GM18873 (cell line): ENCODE data around the gene AGAP5.
"Not testable (repeated sequence)": the region's sequence is repeated elsewhere in the genome, so short reads cannot be mapped to it uniquely, and the experiment has no call there.

Experiments used
- ATAC-seq: cut with Tn5 transposase; IDR thresholded peaks from one replicate; pipeline ENCODE4 v1.9.1; 2021; ENCODE audit warnings: mild to moderate bottlenecking, moderate library complexity, moderate number of reproducible peaks; ENCODE audit not compliant: unreplicated experiment, low FRiP score

AGAP5 gene

GRCh38 chr10:73662705-73663104 lies 35.2 kb downstream of the AGAP5 start:
- not testable (repeated sequence) for ATAC-seq

DNA sequence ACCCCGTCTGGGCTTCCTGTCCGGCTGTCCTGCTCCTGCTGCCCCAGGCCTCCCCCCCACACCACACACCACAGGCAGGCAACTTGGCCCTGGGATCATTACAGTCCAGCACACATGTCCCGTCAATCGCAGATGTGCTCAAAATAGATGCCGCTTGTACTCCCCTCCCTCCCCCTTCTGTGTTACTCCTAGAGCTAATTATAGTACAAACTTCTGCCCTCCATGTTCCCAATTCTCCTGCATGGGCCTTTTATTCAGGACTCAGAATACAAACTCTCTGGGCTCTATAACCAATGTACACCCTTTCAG lies 42.0 kb downstream of the AGAP5 start, which contains the start of gene SYNPO2L:
SYNPO2L (minus strand) TSS at position 40 of the 309 bp plus-strand sequence. CDS start 107 bp downstream, outside the sequence.
- no peak for ATAC-seq

GRCh38 chr10:73655257-73655989 lies 42.5 kb downstream of the AGAP5 start:
- ATAC-seq: no peak

DNA sequence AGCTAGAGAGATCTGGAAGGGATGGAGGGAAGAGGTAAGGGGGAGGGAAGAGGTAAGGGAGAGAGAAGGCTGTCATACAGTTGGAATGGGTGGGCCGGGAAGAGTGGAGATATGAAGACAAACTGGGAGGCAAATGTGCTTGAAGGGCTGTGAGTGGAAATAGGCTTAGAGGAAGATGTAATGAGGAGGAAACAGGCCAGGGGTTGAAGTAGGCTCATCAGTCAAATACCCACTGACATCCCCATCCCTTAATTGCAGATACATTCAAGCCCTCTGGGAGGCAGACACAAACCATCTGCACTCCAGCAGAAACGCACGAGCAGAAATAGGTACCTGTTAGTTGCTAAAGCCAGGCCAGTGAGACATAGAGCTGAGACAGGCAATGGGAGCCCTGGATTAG lies 44.2 kb downstream of the AGAP5 start:
- ATAC-seq: no peak

DNA sequence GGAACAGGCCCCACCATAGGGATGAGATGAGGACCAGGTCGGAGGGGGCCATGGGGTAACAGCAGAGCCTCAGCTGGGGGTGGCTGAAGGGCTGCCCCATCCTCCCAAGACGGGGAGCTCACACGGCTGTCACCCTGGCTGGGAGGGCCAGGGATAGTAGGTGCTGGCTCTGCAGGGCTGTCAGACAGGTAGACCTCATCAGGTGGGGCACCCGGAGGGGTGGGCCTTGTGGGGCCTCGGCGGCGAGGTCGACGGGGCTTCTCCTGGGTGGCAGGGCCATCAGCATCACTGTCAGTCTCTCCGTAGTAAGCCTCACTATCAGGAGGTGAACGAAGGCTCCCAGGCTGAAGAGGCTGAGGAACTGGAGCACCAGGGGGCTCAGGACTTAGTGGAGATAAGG lies 44.7 kb downstream of the AGAP5 start:
- ATAC-seq: no peak

- no peak for ATAC-seq
Observed at GRCh38 chr10:73650537-73651331, 47.2 kb downstream of the AGAP5 start.

GRCh38 chr10:73649876-73650536 lies 47.9 kb downstream of the AGAP5 start:
- ATAC-seq: no peak

DNA sequence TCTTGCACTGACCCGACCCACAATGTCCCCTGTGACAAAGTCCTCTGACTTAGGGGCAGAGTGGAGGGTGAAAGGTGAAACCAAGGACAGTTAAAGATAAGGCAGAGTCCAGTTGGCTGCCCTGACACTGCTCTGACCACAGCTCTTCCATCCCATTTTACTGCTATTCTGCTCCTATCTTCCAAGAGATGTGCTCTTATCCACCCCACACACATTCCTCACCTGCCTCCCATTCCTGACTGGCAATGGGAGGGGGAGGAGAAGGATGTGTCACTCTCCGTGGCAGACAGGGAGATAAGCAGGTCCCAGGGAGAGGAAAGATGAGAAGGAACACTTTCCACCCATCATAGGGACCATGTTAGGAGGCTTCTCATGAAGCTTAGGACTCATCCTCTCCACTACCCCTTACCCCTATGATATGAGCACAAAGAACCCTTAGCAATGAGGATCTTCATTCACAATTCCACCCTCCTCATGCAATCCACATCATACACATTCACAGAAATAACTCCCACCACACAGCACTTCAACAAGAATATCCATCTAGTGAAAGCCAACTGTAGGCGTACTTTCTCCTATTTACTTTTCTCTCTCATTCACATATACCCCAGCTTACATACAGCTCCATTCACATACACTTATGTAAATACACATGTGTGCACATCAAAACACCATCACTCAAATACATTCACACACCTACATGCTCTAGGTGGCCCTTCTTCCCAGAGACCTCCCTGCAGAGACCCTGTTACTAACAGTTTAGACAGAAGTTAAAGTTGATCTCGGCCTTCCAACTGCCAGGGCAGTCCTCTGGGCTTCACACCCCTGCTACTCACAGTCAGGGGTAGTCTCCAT lies 48.7 kb downstream of the AGAP5 start:
- ATAC-seq: no peak

GRCh38 chr10:73647875-73648651 lies 49.8 kb downstream of the AGAP5 start:
- no peak for ATAC-seq

DNA sequence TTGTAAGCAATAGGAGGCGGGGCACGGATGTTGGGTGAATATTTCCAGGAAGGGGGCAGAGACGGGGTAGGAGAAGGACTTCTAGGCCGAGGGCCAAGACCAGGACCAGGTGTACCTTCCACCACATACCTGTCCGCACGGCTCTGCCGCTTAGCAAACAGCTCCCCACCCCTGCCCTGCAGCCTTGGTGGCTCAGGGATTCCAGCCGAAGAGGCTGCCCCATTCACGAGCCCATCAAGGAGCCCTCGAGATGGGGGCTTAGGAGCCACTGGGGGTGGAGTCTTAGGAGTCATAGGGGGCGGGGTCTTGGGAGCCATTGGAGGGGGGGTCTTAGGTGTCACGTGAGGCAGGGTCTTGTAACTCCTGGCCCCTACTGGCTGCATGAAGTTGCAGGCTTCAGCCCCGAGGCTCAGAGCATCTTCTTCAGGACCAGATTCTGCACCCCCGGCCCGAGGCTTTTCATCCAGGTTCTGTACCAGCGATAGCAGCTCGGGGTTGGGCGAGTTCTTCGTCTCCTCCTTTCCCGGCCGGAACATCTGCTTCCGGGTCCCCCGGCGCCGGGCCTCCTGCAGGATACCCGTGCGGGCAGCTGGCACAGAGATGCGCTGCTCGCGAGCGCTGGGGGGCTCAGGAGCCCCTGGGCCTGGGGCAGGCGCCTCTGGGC lies 50.6 kb downstream of the AGAP5 start:
- no peak for ATAC-seq

DNA sequence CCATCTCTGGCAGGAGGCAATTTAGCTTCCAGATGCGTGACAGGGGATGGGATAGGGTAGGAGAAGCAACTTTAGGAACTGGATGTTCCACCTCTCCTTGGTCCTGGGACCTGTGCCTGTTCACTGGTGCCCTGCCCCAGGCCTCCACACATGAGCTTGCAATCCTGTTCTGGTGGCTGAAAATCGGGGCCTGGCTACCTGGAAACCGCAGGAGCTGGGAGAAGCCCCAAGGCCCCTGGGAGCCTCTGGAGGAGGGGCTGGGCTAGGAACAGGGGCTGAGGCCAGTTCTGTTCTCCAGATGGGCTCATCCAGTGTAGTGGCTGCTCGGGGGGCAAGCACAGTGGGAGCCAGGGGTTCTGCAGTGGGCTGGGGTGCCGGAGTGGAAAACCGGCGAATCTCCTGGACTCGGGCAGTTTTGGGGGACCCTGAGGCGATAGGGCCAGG lies 51.3 kb downstream of the AGAP5 start:
- ATAC-seq: no peak

- ATAC-seq: no peak
Observed at GRCh38 chr10:73645251-73645650, 52.7 kb downstream of the AGAP5 start.

- ATAC-seq: no peak
Observed at GRCh38 chr10:73644767-73645166, 53.1 kb downstream of the AGAP5 start.

DNA sequence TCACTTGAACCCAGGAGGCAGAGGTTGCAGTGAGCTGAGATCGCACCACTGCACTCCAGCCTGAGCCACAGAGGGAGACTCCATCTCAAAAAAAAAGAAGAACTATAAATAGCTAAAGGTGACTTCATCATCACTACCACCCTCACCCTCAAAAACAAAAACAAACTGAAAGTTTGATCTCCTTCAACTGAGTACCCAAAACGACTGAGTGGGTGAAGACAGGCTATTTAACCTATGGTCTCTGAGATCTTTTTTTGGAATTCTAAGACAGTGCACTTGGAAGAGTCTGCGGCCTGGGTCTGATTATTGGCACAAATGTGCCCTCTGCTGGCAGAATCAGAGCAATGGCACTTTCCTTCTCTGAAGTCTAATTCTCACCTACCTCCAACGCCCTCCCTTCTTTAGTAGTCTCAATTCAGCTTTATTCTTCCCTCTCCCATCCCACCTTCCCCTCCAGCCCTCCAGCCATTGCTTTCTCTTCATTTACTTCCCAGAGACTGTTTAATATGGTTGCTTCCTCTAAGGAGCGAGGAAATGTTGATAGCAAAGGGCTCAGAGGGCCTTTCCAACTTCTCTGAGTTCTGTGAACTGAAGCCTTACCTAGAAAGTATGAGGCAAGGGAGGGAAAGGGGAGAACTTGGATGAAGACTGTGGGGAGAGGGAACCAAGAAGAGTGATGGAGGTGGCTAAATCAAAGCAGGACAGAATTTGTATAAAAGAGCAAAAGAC lies 53.7 kb downstream of the AGAP5 start:
- ATAC-seq: peak; percentile 59

DNA sequence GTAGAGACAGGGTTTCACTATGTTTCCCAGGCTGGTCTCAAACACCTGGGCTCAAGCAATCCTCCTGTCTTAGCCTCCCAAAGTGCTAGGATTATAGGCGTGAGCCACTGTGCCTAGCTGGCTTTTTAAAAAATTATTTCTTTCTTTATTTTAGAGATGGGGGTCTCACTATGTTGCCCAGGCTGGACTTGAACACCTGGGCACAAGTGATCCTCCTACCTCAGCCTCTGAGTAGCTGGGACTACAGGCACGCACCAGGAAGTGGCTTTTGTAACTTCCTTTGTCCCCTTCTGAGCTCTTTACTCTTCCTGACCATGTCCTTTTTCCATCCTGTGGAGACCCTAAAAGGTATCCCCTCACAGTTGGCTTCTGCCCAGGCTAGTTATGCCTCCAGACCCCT lies 54.5 kb downstream of the AGAP5 start:
- no peak for ATAC-seq

GRCh38 chr10:73641328-73642060 lies 56.4 kb downstream of the AGAP5 start, which contains the start of gene MYOZ1:
TSS of gene MYOZ1 (minus strand) at chr10:73641474. CDS start at chr10:73640017, 1,457 bp downstream.
- ATAC-seq: no peak

DNA sequence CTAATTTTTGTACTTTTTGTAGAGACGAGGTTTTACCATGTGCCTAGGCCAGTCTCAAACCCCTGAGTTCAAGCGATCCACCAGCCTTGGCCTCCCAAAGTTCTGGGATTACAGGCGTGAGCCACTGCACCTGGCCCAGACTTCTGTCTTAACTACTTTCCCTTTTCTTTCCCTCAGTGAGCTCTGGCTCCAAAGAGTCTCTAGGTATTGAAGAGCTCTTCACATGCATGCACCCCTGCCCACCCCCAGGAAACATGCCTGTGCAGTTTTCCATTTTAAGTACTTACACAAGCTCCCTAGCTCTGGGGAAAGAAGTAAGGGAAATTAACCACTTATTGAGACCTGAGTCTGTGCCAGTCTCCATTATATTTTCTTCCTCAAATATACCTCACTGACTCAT lies 58.6 kb downstream of the AGAP5 start:
- ATAC-seq: no peak

DNA sequence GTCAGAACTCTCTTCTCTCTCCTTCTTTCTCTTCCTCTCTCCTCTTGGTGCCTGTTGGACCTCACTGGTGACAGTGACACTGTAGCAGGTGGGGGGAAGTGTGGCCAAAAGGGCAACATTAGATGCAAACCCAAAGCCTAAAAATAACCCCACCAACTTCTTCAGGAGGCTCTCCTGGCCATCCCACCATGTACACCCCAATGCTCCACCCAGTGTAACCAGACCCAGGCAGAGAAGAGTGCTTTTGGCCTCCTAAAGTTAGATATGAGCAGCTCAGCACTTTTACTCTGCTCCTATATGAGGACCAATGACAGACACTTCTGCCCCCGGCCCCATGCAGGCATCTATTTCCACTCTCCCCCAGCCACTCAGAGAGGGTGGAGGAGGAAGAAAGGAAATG lies 62.1 kb downstream of the AGAP5 start:
- ATAC-seq: no peak
